Fibroblast of lung (primary cell): ENCODE results near the gene DNAH14. TPM values are rescaled to one million over a fixed set of nuclear protein-coding genes. Genes with fewer than 3 reads are reported as not detected.

ENCODE experiments used
- DNase-seq, 2 donors: peaks; one replicate each; pipeline versions ENCODE4 v3.0.0 to v3.0.0-alpha.2; 2010; ENCODE audit warnings: low read depth in 2 of 2
- H2AFZ ChIP-seq: 2 replicates; pipeline ENCODE4 v1.5.1; 2012; ENCODE audit warnings: low read length, control low read depth, inconsistent platforms
- H3K27ac ChIP-seq: 2 replicates; pipeline ENCODE4 v1.5.1; 2011; ENCODE audit warnings: low read length, control low read depth; ENCODE audit not compliant: insufficient read depth
- H3K27me3 ChIP-seq: 2 replicates; pipeline ENCODE4 v1.5.1; 2011; ENCODE audit warnings: mild to moderate bottlenecking, low read length; ENCODE audit not compliant: control insufficient read depth, insufficient read depth
- H3K36me3 ChIP-seq: 2 replicates; pipeline ENCODE4 v1.5.1; 2011; ENCODE audit warnings: low read length; ENCODE audit not compliant: control insufficient read depth, insufficient read depth
- H3K4me1 ChIP-seq: 2 replicates; pipeline ENCODE4 v1.5.1; 2011; ENCODE audit warnings: low read length; ENCODE audit not compliant: control insufficient read depth, insufficient read depth; ENCODE audit errors: extremely low read depth
- H3K4me2 ChIP-seq: 2 replicates; pipeline ENCODE4 v1.5.1; 2011; ENCODE audit warnings: low read length, control low read depth; ENCODE audit not compliant: insufficient read depth; ENCODE audit errors: extremely low read depth
- H3K4me3 ChIP-seq, 4 experiments: fragments of 200-600 bp in 1 of 4; sonication (generic) in 1 of 4; replicated peaks in 1 of 4; 2 replicates each; pipeline ENCODE4 v1.5.1; 2011 to 2016; ENCODE audit warnings: low read length in 4 of 4, low read depth in 3 of 4, mild to moderate bottlenecking in 3 of 4, control low read depth in 2 of 4, inconsistent platforms in 1 of 4, mixed read lengths in 1 of 4; ENCODE audit not compliant: insufficient read depth in 1 of 4; ENCODE audit errors: control extremely low read depth in 1 of 4
- H3K79me2 ChIP-seq: 2 replicates; pipeline ENCODE4 v1.5.1; 2012; ENCODE audit warnings: mild to moderate bottlenecking, low read length, inconsistent platforms; ENCODE audit not compliant: control insufficient read depth, insufficient read depth
- H3K9ac ChIP-seq: 2 replicates; pipeline ENCODE4 v1.5.1; 2011; ENCODE audit warnings: mild to moderate bottlenecking, low read length, control low read depth; ENCODE audit not compliant: insufficient read depth
- H3K9me3 ChIP-seq: 2 replicates; pipeline ENCODE4 v1.5.1; 2012; ENCODE audit warnings: low read depth, low read length; ENCODE audit not compliant: control insufficient read depth, insufficient read depth
- H4K20me1 ChIP-seq: 2 replicates; pipeline ENCODE4 v1.5.1; 2011; ENCODE audit warnings: low read length; ENCODE audit not compliant: control insufficient read depth, insufficient read depth; ENCODE audit errors: extremely low read depth
- EZH2 ChIP-seq: IDR thresholded peaks from 2 replicates; pipeline ENCODE4 v1.5.1; 2012; ENCODE audit warnings: low read length, control low read depth, mild to moderate bottlenecking; ENCODE audit errors: missing control alignments
- polyA plus RNA-seq, 2 donors: library from polyadenylated mRNA; depleted of rRNA in 1 of 2; stranded (reverse) in 1 of 2; unstranded in 1 of 2; fragments of >200 nt; gene quantifications; 2 replicates each; pipeline ENCODE4 v1.2.1, GENCODE V29; 2011 to 2012; ENCODE audit warnings: missing spikeins in 1 of 2
- total RNA-seq: library from RNA; depleted of rRNA; stranded (reverse); fragments of >200 nt; gene quantifications from 2 replicates; pipeline ENCODE4 v1.2.1, GENCODE V29; 2014
- TF ChIP-seq, protein P1 (sequence below), 2 donors: IDR thresholded peaks in 1 of 2; conservative IDR thresholded peaks in 1 of 2; 1 replicate in 1 of 2; 2 replicates in 1 of 2; pipeline ENCODE4 v1.5.1; 2011 to 2012; ENCODE audit warnings: low read length in 2 of 2, control low read depth in 1 of 2, inconsistent platforms in 1 of 2, low read depth in 1 of 2, mild to moderate bottlenecking in 1 of 2

Gene DNAH14
- total and polyA plus RNA-seq, 2 donors (not counting 1 experiment from before 2014, with no cell fraction given) = 5.4 to 19.7 TPM

DNA sequence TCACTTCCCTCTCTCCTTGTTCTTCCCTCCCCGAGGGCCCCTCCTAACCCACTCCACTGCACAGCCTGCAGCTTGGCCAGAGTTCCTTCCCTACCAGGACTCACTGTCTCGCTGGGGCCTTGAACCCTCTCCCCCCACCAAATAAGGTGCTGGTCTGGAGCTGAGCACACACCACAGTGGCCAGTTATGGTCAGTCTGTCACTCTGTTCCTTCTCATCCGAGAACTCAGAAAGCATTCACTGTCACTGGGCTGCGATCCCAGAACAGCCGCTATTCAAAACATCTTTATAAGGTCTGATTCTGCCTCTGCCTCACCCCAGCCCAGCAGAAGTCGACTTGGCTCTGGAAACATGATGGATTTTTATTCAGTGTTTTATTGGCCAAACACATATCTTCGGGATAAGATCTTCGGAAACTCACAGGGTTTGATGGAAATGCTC, 518.2 kb downstream of the DNAH14 start:
- H3K27me3 ChIP-seq = no peaks in the 10 kb centered on the region
- no peaks in the 10 kb centered on the region for H3K79me2 ChIP-seq
- peak; percentile 60 to 90 for DNase-seq
- H3K4me1 ChIP-seq = peaks cover 21% of the 10 kb centered on the region
- peak overlapping the region; percentile 80 for H2AFZ ChIP-seq
- peak overlapping the region in 2 of 4 experiments; percentile 4 to 10 for H3K4me3 ChIP-seq
- H4K20me1 ChIP-seq = no peaks in the 10 kb centered on the region
- TF ChIP-seq EZH2 = no peak
- TF ChIP-seq, protein P1, sequence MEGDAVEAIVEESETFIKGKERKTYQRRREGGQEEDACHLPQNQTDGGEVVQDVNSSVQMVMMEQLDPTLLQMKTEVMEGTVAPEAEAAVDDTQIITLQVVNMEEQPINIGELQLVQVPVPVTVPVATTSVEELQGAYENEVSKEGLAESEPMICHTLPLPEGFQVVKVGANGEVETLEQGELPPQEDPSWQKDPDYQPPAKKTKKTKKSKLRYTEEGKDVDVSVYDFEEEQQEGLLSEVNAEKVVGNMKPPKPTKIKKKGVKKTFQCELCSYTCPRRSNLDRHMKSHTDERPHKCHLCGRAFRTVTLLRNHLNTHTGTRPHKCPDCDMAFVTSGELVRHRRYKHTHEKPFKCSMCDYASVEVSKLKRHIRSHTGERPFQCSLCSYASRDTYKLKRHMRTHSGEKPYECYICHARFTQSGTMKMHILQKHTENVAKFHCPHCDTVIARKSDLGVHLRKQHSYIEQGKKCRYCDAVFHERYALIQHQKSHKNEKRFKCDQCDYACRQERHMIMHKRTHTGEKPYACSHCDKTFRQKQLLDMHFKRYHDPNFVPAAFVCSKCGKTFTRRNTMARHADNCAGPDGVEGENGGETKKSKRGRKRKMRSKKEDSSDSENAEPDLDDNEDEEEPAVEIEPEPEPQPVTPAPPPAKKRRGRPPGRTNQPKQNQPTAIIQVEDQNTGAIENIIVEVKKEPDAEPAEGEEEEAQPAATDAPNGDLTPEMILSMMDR (conservative IDR thresholded peaks at IDR 0.05 in 1 of 2, IDR thresholded peaks at IDR 0.05 in 1 of 2; ENCODE audit: low read depth in 1 of 2, low read length in 2 of 2) = no peak
- no peaks in the 10 kb centered on the region for H3K9me3 ChIP-seq
- H3K36me3 ChIP-seq = no peaks in the 10 kb centered on the region
- no peak overlapping the region for H3K9ac ChIP-seq
- peak overlapping the region; percentile 74 for H3K4me2 ChIP-seq
- H3K27ac ChIP-seq = no peak overlapping the region

GRCh38 chr1:225448146-225448805, 518.8 kb downstream of the DNAH14 start:
- no peaks in the 10 kb centered on the region for H4K20me1 ChIP-seq

More at GRCh38 chr1:225448146-225448805, 518.8 kb downstream of the DNAH14 start:
- Histone ChIP-seq H3K79me2 (no peaks in the 10 kb centered on the region), H3K4me3 (peak overlapping the region in 2 of 4 experiments; percentile 10 to 12), H3K36me3 (no peaks in the 10 kb centered on the region), H3K4me2 (peak overlapping the region; percentile 74), H3K4me1 (peaks cover 20% of the 10 kb centered on the region), H3K9me3 (no peaks in the 10 kb centered on the region), H3K9ac (no peak overlapping the region), H2AFZ (peak overlapping the region; percentile 80), H3K27me3 (no peaks in the 10 kb centered on the region), H3K27ac (no peak overlapping the region)
- no peak for TF ChIP-seq EZH2
- no peak for DNase-seq
